NK-92 (cell line): Measurements from ENCODE around the gene LSM7.
A peak's percentile ranks its signal among the peaks of the same experiment; 100 is the strongest.

Experiments used
- DNase-seq: peaks from one replicate; lab custom pipeline; 2025; ENCODE audit not compliant: unreplicated experiment; lab: John Stamatoyannopoulos, UW

The LSM7 gene

GRCh38 chr19:2328401-2329148, at the start of gene LSM7, which contains the start of gene SPPL2B:
Gene LSM7, minus strand, starts transcription at chr19:2328586. Its CDS starts 20 bp downstream, at chr19:2328566.
Gene SPPL2B, plus strand, starts transcription at chr19:2328684. Its CDS starts 26 bp downstream, at chr19:2328710.
- peak; percentile 58 for DNase-seq

GRCh38 chr19:2376784-2377519, 48.6 kb upstream of the LSM7 start:
- DNase-seq = no peak

GRCh38 chr19:2375353-2376121, 47.2 kb upstream of the LSM7 start:
- DNase-seq = no peak

- DNase-seq = no peak
These were observed 46.4 kb upstream of the LSM7 start for GRCh38 chr19:2374808-2375207.

- no peak for DNase-seq
These were observed 43.8 kb upstream of the LSM7 start for GRCh38 chr19:2372076-2372612.

GRCh38 chr19:2371656-2372055, 43.3 kb upstream of the LSM7 start:
- DNase-seq = no peak

- DNase-seq = no peak
These were observed 37.0 kb upstream of the LSM7 start for GRCh38 chr19:2365201-2365970.

- DNase-seq = no peak
These were observed 35.0 kb upstream of the LSM7 start for GRCh38 chr19:2363419-2363818.

GRCh38 chr19:2362970-2363300, 34.5 kb upstream of the LSM7 start:
- DNase-seq = no peak

GRCh38 chr19:2362046-2362969, 33.9 kb upstream of the LSM7 start:
- DNase-seq = no peak

- DNase-seq = no peak
These were observed 33.1 kb upstream of the LSM7 start for GRCh38 chr19:2361246-2362045.

- DNase-seq = no peak
These were observed 32.4 kb upstream of the LSM7 start for GRCh38 chr19:2360833-2361232.

- no peak for DNase-seq
These were observed 31.8 kb upstream of the LSM7 start, which contains the start of gene TMPRSS9 for GRCh38 chr19:2359992-2360685. Gene TMPRSS9, plus strand, starts transcription at chr19:2360265. Its CDS starts 29,521 bp downstream, at chr19:2389786.

GRCh38 chr19:2358548-2359173, 30.3 kb upstream of the LSM7 start:
- DNase-seq = no peak

- no peak for DNase-seq
These were observed 29.2 kb upstream of the LSM7 start for GRCh38 chr19:2357279-2358206.

- no peak for DNase-seq
These were observed 27.8 kb upstream of the LSM7 start for GRCh38 chr19:2356036-2356646.
